ENCODE data around the gene HMG20B.

HMG20B gene
- long read RNA-seq, transcript HMG20B-202 (10 exons, 1,596 nt): major isoform, 609 of 715 reads
- long read RNA-seq, partial matches to known transcripts: 55 of 715 reads
- long read RNA-seq, other reads (novel, unspliced or antisense): 51 of 715 reads

GRCh38 chr19:3572855-3573161 is at the start of gene HMG20B:
TSS of gene HMG20B (plus strand) at chr19:3572944. CDS start at chr19:3573310, 366 bp downstream.
- Histone ChIP-seq H3K4me3 (replicated peaks; ENCODE audit: insufficient read depth, low read length) (peak within 1 kb of the TSS; percentile 77), H3K27ac (replicated peaks) (peak within 1 kb of the TSS; percentile 81)

GRCh38 chr19:3523361-3524077 is 49.2 kb upstream of the HMG20B start:
- Histone ChIP-seq H3K27ac (replicated peaks) (no peak overlapping the region), H3K4me3 (replicated peaks; ENCODE audit: insufficient read depth, low read length) (no peak overlapping the region), H3K27me3 (ENCODE audit: insufficient read depth, poor library complexity, severe bottlenecking) (no peaks in the 10 kb centered on the region)
- no peak for TF ChIP-seq SPI1 (IDR thresholded peaks at IDR 0.05; ENCODE audit: borderline replicate concordance, low read depth)
- TF ChIP-seq, protein P1, sequence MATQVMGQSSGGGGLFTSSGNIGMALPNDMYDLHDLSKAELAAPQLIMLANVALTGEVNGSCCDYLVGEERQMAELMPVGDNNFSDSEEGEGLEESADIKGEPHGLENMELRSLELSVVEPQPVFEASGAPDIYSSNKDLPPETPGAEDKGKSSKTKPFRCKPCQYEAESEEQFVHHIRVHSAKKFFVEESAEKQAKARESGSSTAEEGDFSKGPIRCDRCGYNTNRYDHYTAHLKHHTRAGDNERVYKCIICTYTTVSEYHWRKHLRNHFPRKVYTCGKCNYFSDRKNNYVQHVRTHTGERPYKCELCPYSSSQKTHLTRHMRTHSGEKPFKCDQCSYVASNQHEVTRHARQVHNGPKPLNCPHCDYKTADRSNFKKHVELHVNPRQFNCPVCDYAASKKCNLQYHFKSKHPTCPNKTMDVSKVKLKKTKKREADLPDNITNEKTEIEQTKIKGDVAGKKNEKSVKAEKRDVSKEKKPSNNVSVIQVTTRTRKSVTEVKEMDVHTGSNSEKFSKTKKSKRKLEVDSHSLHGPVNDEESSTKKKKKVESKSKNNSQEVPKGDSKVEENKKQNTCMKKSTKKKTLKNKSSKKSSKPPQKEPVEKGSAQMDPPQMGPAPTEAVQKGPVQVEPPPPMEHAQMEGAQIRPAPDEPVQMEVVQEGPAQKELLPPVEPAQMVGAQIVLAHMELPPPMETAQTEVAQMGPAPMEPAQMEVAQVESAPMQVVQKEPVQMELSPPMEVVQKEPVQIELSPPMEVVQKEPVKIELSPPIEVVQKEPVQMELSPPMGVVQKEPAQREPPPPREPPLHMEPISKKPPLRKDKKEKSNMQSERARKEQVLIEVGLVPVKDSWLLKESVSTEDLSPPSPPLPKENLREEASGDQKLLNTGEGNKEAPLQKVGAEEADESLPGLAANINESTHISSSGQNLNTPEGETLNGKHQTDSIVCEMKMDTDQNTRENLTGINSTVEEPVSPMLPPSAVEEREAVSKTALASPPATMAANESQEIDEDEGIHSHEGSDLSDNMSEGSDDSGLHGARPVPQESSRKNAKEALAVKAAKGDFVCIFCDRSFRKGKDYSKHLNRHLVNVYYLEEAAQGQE (IDR thresholded peaks at IDR 0.05; ENCODE audit: insufficient replicate concordance, low read depth): no peak
- TF ChIP-seq CTCF (IDR thresholded peaks at IDR 0.05; ENCODE audit: insufficient read depth, low read length): no peak
- no peak for TF ChIP-seq GABPA (IDR thresholded peaks at IDR 0.05; ENCODE audit: low read depth)
- no peak for TF ChIP-seq POLR2AphosphoS5 (IDR thresholded peaks at IDR 0.05; ENCODE audit: low read depth)
- no peak for DNase-seq (ENCODE audit: low read depth in 1 of 2, low spot score in 1 of 2)

More at GRCh38 chr19:3572855-3573161, at the start of gene HMG20B:
- TF ChIP-seq CTCF (IDR thresholded peaks at IDR 0.05; ENCODE audit: insufficient read depth, low read length) (no peak), GABPA (IDR thresholded peaks at IDR 0.05; ENCODE audit: low read depth) (no peak), SPI1 (IDR thresholded peaks at IDR 0.05; ENCODE audit: borderline replicate concordance, low read depth) (no peak), POLR2AphosphoS5 (IDR thresholded peaks at IDR 0.05; ENCODE audit: low read depth) (no peak)
- TF ChIP-seq, protein P1 (IDR thresholded peaks at IDR 0.05; ENCODE audit: insufficient replicate concordance, low read depth): no peak
- DNase-seq (ENCODE audit: low read depth in 1 of 2, low spot score in 1 of 2): no peak
- H3K27me3 ChIP-seq (ENCODE audit: insufficient read depth, poor library complexity, severe bottlenecking): no peaks in the 10 kb centered on the region

DNA sequence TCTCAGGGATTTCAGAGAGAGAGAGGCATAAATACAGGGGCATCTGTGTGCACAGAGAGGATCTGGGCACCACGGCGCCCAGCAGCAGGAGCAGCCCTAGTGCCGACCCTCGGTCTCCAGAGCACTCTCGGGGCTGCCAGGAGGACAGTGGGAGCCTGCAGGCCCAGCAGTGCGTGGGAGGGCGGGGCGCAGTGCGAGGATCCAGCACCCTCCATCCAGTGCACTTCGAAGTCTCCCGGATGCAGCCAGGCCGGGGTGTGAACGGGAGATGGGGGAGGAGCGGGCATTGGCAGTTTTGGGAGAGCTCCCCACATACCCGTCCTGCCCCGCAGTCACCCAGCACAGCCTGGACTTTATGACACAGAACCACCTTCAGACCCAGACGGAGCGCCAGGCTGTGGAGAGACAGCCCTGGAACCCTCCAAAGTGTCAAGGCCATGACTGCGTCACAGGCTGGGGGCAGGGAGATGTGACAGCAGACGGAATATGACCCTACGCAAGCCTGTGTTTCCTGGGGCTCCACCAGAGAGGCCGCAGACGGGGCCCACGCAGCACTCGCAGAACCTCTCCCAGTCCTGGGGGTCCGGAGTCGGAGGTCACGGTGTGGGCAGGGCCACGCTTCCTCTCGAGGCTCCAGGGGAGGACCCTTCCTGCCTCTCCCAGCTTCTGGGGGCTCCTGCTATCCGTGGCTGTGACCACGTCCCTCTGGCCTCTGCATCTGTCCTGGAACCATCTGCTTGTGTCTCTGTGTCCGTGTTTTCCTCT is 48.5 kb upstream of the HMG20B start:
- DNase-seq (ENCODE audit: low read depth in 1 of 2, low spot score in 1 of 2): no peak
- no peaks in the 10 kb centered on the region for H3K27me3 ChIP-seq (ENCODE audit: insufficient read depth, poor library complexity, severe bottlenecking)
- TF ChIP-seq POLR2AphosphoS5 (IDR thresholded peaks at IDR 0.05; ENCODE audit: low read depth): no peak
- TF ChIP-seq CTCF (IDR thresholded peaks at IDR 0.05; ENCODE audit: insufficient read depth, low read length): no peak
- no peak for TF ChIP-seq GABPA (IDR thresholded peaks at IDR 0.05; ENCODE audit: low read depth)
- no peak for TF ChIP-seq SPI1 (IDR thresholded peaks at IDR 0.05; ENCODE audit: borderline replicate concordance, low read depth)
- TF ChIP-seq, protein P1 (IDR thresholded peaks at IDR 0.05; ENCODE audit: insufficient replicate concordance, low read depth): no peak
- no peak overlapping the region for H3K4me3 ChIP-seq (replicated peaks; ENCODE audit: insufficient read depth, low read length)
- no peak overlapping the region for H3K27ac ChIP-seq (replicated peaks)

Data from HL-60 (cell line).